H9 (cell line): ENCODE data around the gene TMEM164. TPM values are rescaled to one million over a fixed set of nuclear protein-coding genes. Genes with fewer than 3 reads are reported as not detected.

Experiments
- DNase-seq: peaks from one replicate; pipeline ENCODE4 v3.0.0-alpha.2; 2017
- H2AFZ ChIP-seq: one replicate; pipeline ENCODE4 v1.6.1; 2013; ENCODE audit warnings: mild to moderate bottlenecking, low read length, control low read depth, moderate library complexity
- H2AK5ac ChIP-seq: 2 replicates; pipeline ENCODE4 v1.6.1; 2013; ENCODE audit warnings: low read length, control low read depth, mixed read lengths; ENCODE audit not compliant: insufficient read length
- H2BK120ac ChIP-seq: one replicate; pipeline ENCODE4 v1.6.1; 2013; ENCODE audit warnings: low read depth, mild to moderate bottlenecking, low read length, control low read depth, inconsistent platforms; ENCODE audit not compliant: poor library complexity, severe bottlenecking
- H2BK12ac ChIP-seq: 2 replicates; pipeline ENCODE4 v1.6.1; 2013; ENCODE audit warnings: low read length, control low read depth, mixed read lengths, low read depth; ENCODE audit not compliant: insufficient read length
- H2BK15ac ChIP-seq: 2 replicates; pipeline ENCODE4 v1.6.1; 2013; ENCODE audit warnings: low read depth, low read length, control low read depth
- H2BK20ac ChIP-seq: one replicate; pipeline ENCODE4 v1.6.1; 2013; ENCODE audit warnings: low read depth, mild to moderate bottlenecking, low read length, control low read depth, inconsistent platforms; ENCODE audit not compliant: poor library complexity, severe bottlenecking
- H2BK5ac ChIP-seq: 2 replicates; pipeline ENCODE4 v1.6.1; 2013; ENCODE audit warnings: low read length, control low read depth, mixed read lengths; ENCODE audit not compliant: insufficient read length
- H3K14ac ChIP-seq: 2 replicates; pipeline ENCODE4 v1.6.1; 2013; ENCODE audit warnings: low read length, control low read depth; ENCODE audit not compliant: insufficient read depth
- H3K18ac ChIP-seq: 2 replicates; pipeline ENCODE4 v1.6.1; 2013; ENCODE audit warnings: low read depth, mild to moderate bottlenecking, mixed read lengths, low read length, control low read depth; ENCODE audit not compliant: insufficient read length
- H3K23ac ChIP-seq: 2 replicates; pipeline ENCODE4 v1.6.1; 2013; ENCODE audit warnings: low read length, control low read depth, mixed read lengths, low read depth; ENCODE audit not compliant: insufficient read length
- H3K23me2 ChIP-seq: 2 replicates; pipeline ENCODE4 v1.6.1; 2013; ENCODE audit warnings: low read depth, mild to moderate bottlenecking, mixed read lengths, low read length, control low read depth; ENCODE audit not compliant: insufficient read length, poor library complexity, severe bottlenecking
- H3K27ac ChIP-seq: 2 replicates; pipeline ENCODE4 v1.5.1; 2013; ENCODE audit warnings: low read length, control low read depth, mixed read lengths, low read depth; ENCODE audit not compliant: insufficient read length
- H3K27me3 ChIP-seq: 2 replicates; pipeline ENCODE4 v1.6.1; 2013; ENCODE audit warnings: low read length, control low read depth, inconsistent platforms; ENCODE audit not compliant: insufficient read depth
- H3K4ac ChIP-seq: 2 replicates; pipeline ENCODE4 v1.6.1; 2013; ENCODE audit warnings: low read depth, mild to moderate bottlenecking, control low read depth, inconsistent platforms, low read length, moderate library complexity
- H3K4me1 ChIP-seq: 2 replicates; pipeline ENCODE4 v1.6.1; 2013; ENCODE audit warnings: low read length, control low read depth, inconsistent platforms; ENCODE audit not compliant: insufficient read depth
- H3K4me2 ChIP-seq: 2 replicates; pipeline ENCODE4 v1.6.1; 2013; ENCODE audit warnings: low read length, control low read depth, mixed read lengths; ENCODE audit not compliant: insufficient read length, insufficient read depth
- H3K56ac ChIP-seq: 2 replicates; pipeline ENCODE4 v1.6.1; 2013; ENCODE audit warnings: low read depth, mild to moderate bottlenecking, mixed read lengths, low read length, control low read depth; ENCODE audit not compliant: insufficient read length
- H3K79me1 ChIP-seq: 2 replicates; pipeline ENCODE4 v1.6.1; 2013; ENCODE audit warnings: low read depth, mild to moderate bottlenecking, moderate library complexity, low read length, control low read depth, inconsistent platforms; ENCODE audit not compliant: insufficient read depth, poor library complexity, severe bottlenecking
- H3K79me2 ChIP-seq: 2 replicates; pipeline ENCODE4 v1.6.1; 2013; ENCODE audit warnings: low read length, control low read depth, inconsistent platforms; ENCODE audit not compliant: insufficient read depth
- H3K9ac ChIP-seq: 2 replicates; pipeline ENCODE4 v1.6.1; 2013; ENCODE audit warnings: low read length, control low read depth, mixed read lengths; ENCODE audit not compliant: insufficient read length; ENCODE audit errors: extremely low read depth
- H3K9me3 ChIP-seq: one replicate; pipeline ENCODE4 v1.6.1; 2013; ENCODE audit warnings: low read depth, low read length, inconsistent platforms; ENCODE audit not compliant: control insufficient read depth
- H3T11ph ChIP-seq: one replicate; pipeline ENCODE4 v1.6.1; 2013; ENCODE audit warnings: mild to moderate bottlenecking, low read length, control low read depth, inconsistent platforms
- H4K20me1 ChIP-seq: one replicate; pipeline ENCODE4 v1.6.1; 2013; ENCODE audit not compliant: control insufficient read depth, insufficient read length, insufficient read depth
- H4K5ac ChIP-seq: 2 replicates; pipeline ENCODE4 v1.6.1; 2013; ENCODE audit warnings: low read depth, mild to moderate bottlenecking, mixed read lengths, low read length, control low read depth; ENCODE audit not compliant: insufficient read length
- H4K8ac ChIP-seq: replicated peaks from 2 replicates; pipeline ENCODE4 v1.6.1; 2013; ENCODE audit warnings: low read length, control low read depth, mixed read lengths, low read depth; ENCODE audit not compliant: insufficient read length
- H4K91ac ChIP-seq: 2 replicates; pipeline ENCODE4 v1.6.1; 2013; ENCODE audit warnings: low read depth, mild to moderate bottlenecking, moderate library complexity, mixed read lengths, low read length, control low read depth; ENCODE audit not compliant: insufficient read length
- H3K27ac Mint-ChIP-seq, 3 experiments: 2 replicates in 2 of 3; 3 replicates in 1 of 3; pipeline ENCODE4 v1.8.0; 2020 to 2021; ENCODE audit warnings: mixed read lengths in 3 of 3, mild to moderate bottlenecking in 1 of 3, moderate library complexity in 1 of 3
- H3K27me3 Mint-ChIP-seq: 2 replicates; pipeline ENCODE4 v1.8.0; 2021; ENCODE audit warnings: low read depth, mild to moderate bottlenecking, moderate library complexity, mixed read lengths
- H3K36me3 Mint-ChIP-seq, 3 experiments: 2 replicates in 2 of 3; 3 replicates in 1 of 3; pipeline ENCODE4 v1.8.0; 2020 to 2021; ENCODE audit warnings: low read depth in 3 of 3, mixed read lengths in 3 of 3; ENCODE audit not compliant: insufficient read depth in 1 of 3
- H3K4me1 Mint-ChIP-seq, 2 experiments: 2 replicates each; pipeline ENCODE4 v1.8.0; 2020; ENCODE audit warnings: mixed read lengths in 2 of 2
- H3K4me3 Mint-ChIP-seq, 2 experiments: 2 replicates in 1 of 2; 3 replicates in 1 of 2; pipeline ENCODE4 v1.8.0; 2020 to 2021; ENCODE audit warnings: mild to moderate bottlenecking in 2 of 2, mixed read lengths in 2 of 2, moderate library complexity in 1 of 2
- H3K9me3 Mint-ChIP-seq, 2 experiments: 2 replicates in 1 of 2; 3 replicates in 1 of 2; pipeline ENCODE4 v1.8.0; 2020; ENCODE audit warnings: mild to moderate bottlenecking in 2 of 2, mixed read lengths in 2 of 2, moderate library complexity in 1 of 2
- WGBS: extraction: QIAGEN DNeasy Blood & Tissue Kit; methylation state at CpG from one replicate; pipeline ENCODE4 v1.1.7; 2013; ENCODE audit warnings: missing lambda C conversion rate, low lambda C conversion rate, mixed read lengths; ENCODE audit not compliant: insufficient read length; ENCODE audit errors: extremely low coverage; 5-methylcytosine and 5-hydroxymethylcytosine counted together
- total RNA-seq: library from RNA; stranded (reverse); gene quantifications from 2 replicates; pipeline ENCODE4 v1.2.1, GENCODE V29; 2021
- TF ChIP-seq, protein P1 (sequence below): fragments of 200-600 bp; sonication (generic); conservative IDR thresholded peaks from 3 replicates; pipeline ENCODE4 v1.8.0; 2021; ENCODE audit warnings: antibody characterized with exemption, mild to moderate bottlenecking

TMEM164 gene
- total RNA-seq, 1 experiment from 2014 or later, result 30.4 TPM

DNA sequence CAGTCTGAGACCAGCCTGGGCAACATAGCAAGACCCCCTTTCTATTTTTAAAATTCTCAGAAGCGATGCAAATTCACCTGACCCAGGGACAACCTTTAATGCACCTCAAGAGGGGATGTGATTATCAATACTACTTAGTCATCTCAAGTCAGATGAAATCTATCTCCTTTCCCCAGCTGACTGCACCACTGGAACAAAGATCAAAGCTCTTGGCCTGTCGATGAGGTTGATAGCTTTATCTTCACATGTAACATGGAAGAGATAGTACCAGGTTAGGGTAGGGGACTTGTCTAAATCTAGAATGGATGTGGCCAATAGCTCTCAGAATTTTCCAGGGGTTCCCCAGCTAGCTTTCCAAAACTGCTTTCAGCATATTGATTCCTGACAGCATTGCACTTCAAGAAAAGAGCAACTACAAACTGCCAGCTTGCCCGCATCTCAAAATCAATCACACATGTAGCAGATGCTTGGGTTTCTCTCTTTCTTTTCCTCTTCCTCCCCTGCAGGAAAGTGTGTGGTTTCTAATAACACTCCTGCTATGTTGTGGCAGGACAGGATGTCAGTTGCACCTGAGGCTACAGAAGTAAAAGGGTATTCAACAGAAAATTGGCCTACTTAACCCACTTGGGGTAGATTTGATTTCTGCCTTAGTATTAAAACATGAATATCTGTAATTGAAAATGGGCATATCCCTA, 12.2 kb upstream of the TMEM164 start:
- H2BK12ac ChIP-seq, result no peak overlapping the region
- no peak overlapping the region for H3K14ac ChIP-seq
- no peaks in the 10 kb centered on the region for H3K27me3 ChIP-seq
- H3K79me2 ChIP-seq, result no peaks in the 10 kb centered on the region
- no peak overlapping the region for H4K5ac ChIP-seq
- no peak overlapping the region for H2BK20ac ChIP-seq
- Mint-ChIP-seq H3K9me3 (no peaks in the 10 kb centered on the region; a peak in 3 of 5 replicates), H3K4me1 (no peaks in the 10 kb centered on the region), H3K27ac (no peak overlapping the region), H3K4me3 (no peak overlapping the region), H3K27me3 (peaks cover 4% of the 10 kb centered on the region), H3K36me3 (no peaks in the 10 kb centered on the region)
- H3K9ac ChIP-seq, result no peak overlapping the region
- no peak overlapping the region for H4K8ac ChIP-seq
- no CpG with 5 or more reads among the region's 3 CpGs for WGBS
- H3K79me1 ChIP-seq, result no peaks in the 10 kb centered on the region
- no peak overlapping the region for H3K4me2 ChIP-seq
- no peak for DNase-seq
- H2AFZ ChIP-seq, result no peak overlapping the region
- no peaks in the 10 kb centered on the region for H4K20me1 ChIP-seq
- no peaks in the 10 kb centered on the region for H3K23me2 ChIP-seq
- H2BK5ac ChIP-seq, result no peak overlapping the region
- no peak overlapping the region for H3K23ac ChIP-seq
- no peaks in the 10 kb centered on the region for H3K4me1 ChIP-seq
- no peaks in the 10 kb centered on the region for H3K9me3 ChIP-seq
- H2BK120ac ChIP-seq, result no peak overlapping the region
- H3K18ac ChIP-seq, result no peak overlapping the region
- no peak overlapping the region for H4K91ac ChIP-seq
- TF ChIP-seq, protein P1, sequence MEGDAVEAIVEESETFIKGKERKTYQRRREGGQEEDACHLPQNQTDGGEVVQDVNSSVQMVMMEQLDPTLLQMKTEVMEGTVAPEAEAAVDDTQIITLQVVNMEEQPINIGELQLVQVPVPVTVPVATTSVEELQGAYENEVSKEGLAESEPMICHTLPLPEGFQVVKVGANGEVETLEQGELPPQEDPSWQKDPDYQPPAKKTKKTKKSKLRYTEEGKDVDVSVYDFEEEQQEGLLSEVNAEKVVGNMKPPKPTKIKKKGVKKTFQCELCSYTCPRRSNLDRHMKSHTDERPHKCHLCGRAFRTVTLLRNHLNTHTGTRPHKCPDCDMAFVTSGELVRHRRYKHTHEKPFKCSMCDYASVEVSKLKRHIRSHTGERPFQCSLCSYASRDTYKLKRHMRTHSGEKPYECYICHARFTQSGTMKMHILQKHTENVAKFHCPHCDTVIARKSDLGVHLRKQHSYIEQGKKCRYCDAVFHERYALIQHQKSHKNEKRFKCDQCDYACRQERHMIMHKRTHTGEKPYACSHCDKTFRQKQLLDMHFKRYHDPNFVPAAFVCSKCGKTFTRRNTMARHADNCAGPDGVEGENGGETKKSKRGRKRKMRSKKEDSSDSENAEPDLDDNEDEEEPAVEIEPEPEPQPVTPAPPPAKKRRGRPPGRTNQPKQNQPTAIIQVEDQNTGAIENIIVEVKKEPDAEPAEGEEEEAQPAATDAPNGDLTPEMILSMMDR, result no peak
- H3K4ac ChIP-seq, result no peak overlapping the region
- no peak overlapping the region for H3K56ac ChIP-seq
- H3K27ac ChIP-seq, result no peak overlapping the region
- no peak overlapping the region for H2AK5ac ChIP-seq
- H2BK15ac ChIP-seq, result no peak overlapping the region
- no peak overlapping the region for H3T11ph ChIP-seq
